ENCODE data around the gene BEST2.

- TF ChIP-seq CTCF (IDR thresholded peaks at IDR 0.05) (no peak), POLR2AphosphoS5 (IDR thresholded peaks at IDR 0.05; ENCODE audit: insufficient read depth in 1 of 2, low read depth in 1 of 2) (peak; percentile 90 to 92), POLR2A (IDR thresholded peaks at IDR 0.05) (peak; percentile 16 to 71)
These were observed 42.0 kb downstream of the BEST2 start for GRCh38 chr19:12793290-12794195.
